T-cell (primary cell): ENCODE data around the gene NES. TPM values are rescaled to one million over a fixed set of nuclear protein-coding genes. Genes with fewer than 3 reads are reported as not detected.
A peak's percentile ranks its signal among the peaks of the same experiment; 100 is the strongest.

Source experiments
- ATAC-seq, 4 experiments: fragments of 200-7000 bp in 3 of 4; fragments of 150-1000 bp in 1 of 4; cut with Tn5 transposase; replicated peaks in 1 of 4; 1 replicate in 3 of 4; 2 replicates in 1 of 4; pipeline ENCODE4 v1.10.0; 2021; ENCODE audit warnings: moderate library complexity in 3 of 4, mild to moderate bottlenecking in 2 of 4, moderate number of reproducible peaks in 1 of 4
- CTCF ChIA-PET, 2 donors: fragments of 300-600 bp; sonication (Branson Sonifier 250); formaldehyde crosslinking; loops; one replicate each; lab custom pipeline; 2022; ENCODE audit warnings: antibody characterized with exemption in 2 of 2; lab: Charles Lee
- POLR2A ChIA-PET, 2 donors: fragments of 300-600 bp; sonication (Branson Sonifier 250); formaldehyde crosslinking; loops; one replicate each; lab custom pipeline; 2022; ENCODE audit warnings: antibody characterized with exemption in 2 of 2; lab: Charles Lee
- DNase-seq, 35 experiments: peaks; one replicate each; pipeline versions ENCODE4 v3.0.0 to v3.0.0-alpha.2; 2013 to 2023
- H3K27ac ChIP-seq: one replicate; pipeline ENCODE4 v1.5.1; 2013; ENCODE audit warnings: low read length
- H3K27me3 ChIP-seq, 2 experiments: replicated peaks in 1 of 2; 1 replicate in 1 of 2; 2 replicates in 1 of 2; pipeline versions ENCODE4 v1.6.1 to v1.7.0; 2013; ENCODE audit warnings: low read length in 1 of 2, mixed read lengths in 1 of 2; ENCODE audit not compliant: control insufficient read depth in 2 of 2, insufficient read depth in 2 of 2; ENCODE audit errors: extremely low read depth in 1 of 2
- H3K36me3 ChIP-seq, 2 donors: 1 replicate in 1 of 2; 2 replicates in 1 of 2; pipeline versions ENCODE4 v1.6.1 to v1.7.0; 2013; ENCODE audit warnings: low read length in 1 of 2; ENCODE audit not compliant: control insufficient read depth in 2 of 2, insufficient read depth in 1 of 2; ENCODE audit errors: extremely low read depth in 1 of 2
- H3K4me1 ChIP-seq, 2 experiments: 1 replicate in 1 of 2; 2 replicates in 1 of 2; pipeline versions ENCODE4 v1.6.1 to v1.7.0; 2013; ENCODE audit warnings: low read length in 2 of 2, mixed read lengths in 1 of 2; ENCODE audit not compliant: insufficient read depth in 2 of 2, control insufficient read depth in 1 of 2; ENCODE audit errors: extremely low read depth in 1 of 2
- H3K4me3 ChIP-seq, 2 donors: 1 replicate in 1 of 2; 2 replicates in 1 of 2; pipeline versions ENCODE4 v1.5.1 to v1.7.0; 2013; ENCODE audit warnings: mild to moderate bottlenecking in 2 of 2, low read length in 1 of 2, moderate library complexity in 1 of 2; ENCODE audit not compliant: control insufficient read depth in 1 of 2; ENCODE audit errors: extremely low read depth in 1 of 2
- H3K9me3 ChIP-seq: 2 replicates; pipeline ENCODE4 v1.7.0; 2013
- H3K27ac Mint-ChIP-seq, 2 donors: one replicate each; pipeline ENCODE4 v1.8.0; 2020 to 2021; ENCODE audit warnings: mild to moderate bottlenecking in 2 of 2, mixed read lengths in 2 of 2
- H3K27me3 Mint-ChIP-seq, 2 donors: one replicate each; pipeline ENCODE4 v1.8.0; 2021 to 2022; ENCODE audit warnings: mixed read lengths in 2 of 2
- H3K36me3 Mint-ChIP-seq: one replicate; pipeline ENCODE4 v1.8.0; 2021; ENCODE audit warnings: mixed read lengths
- H3K4me1 Mint-ChIP-seq, 3 donors: one replicate each; pipeline ENCODE4 v1.8.0; 2020 to 2022; ENCODE audit warnings: mixed read lengths in 3 of 3, mild to moderate bottlenecking in 1 of 3
- H3K4me3 Mint-ChIP-seq, 3 donors: one replicate each; pipeline ENCODE4 v1.8.0; 2020 to 2022; ENCODE audit warnings: mild to moderate bottlenecking in 3 of 3, mixed read lengths in 3 of 3, moderate library complexity in 3 of 3
- H3K9me3 Mint-ChIP-seq, 3 donors: one replicate each; pipeline ENCODE4 v1.8.0; 2020 to 2022; ENCODE audit warnings: mixed read lengths in 3 of 3
- WGBS: methylation state at CpG from one replicate; pipeline ENCODE4 v1.1.5; 2013; ENCODE audit warnings: missing lambda C conversion rate; ENCODE audit not compliant: insufficient coverage; 5-methylcytosine and 5-hydroxymethylcytosine counted together
- total RNA-seq, 35 experiments: library from RNA in 6 of 35; stranded (reverse) in 6 of 35; fragments of 120-200 nt in 1 of 35; gene quantifications; one replicate each; pipeline versions ENCODE4 v1.2.1 to v1.2.4 and lab custom pipeline; 2013 to 2026

NES gene
- total RNA-seq: under 1 TPM in 3 of 5 donors, not detected in 2; 0.10 to 0.35 (median 0.25) TPM
- 0.52 TPM for total RNA-seq (2013)
- 0 to 0.32 (median 0) reads per million in 29 experiments for total RNA-seq (lab: John Stamatoyannopoulos, UW)

GRCh38 chr1:156676820-156677615 lies at the start of gene NES:
Gene NES, minus strand, starts transcription at chr1:156677407. Its CDS starts 143 bp downstream, at chr1:156677264.
- peaks cover 9 to 82% of the 10 kb centered on the region in 2 experiments for H3K27me3 ChIP-seq
- Mint-ChIP-seq H3K27me3 (peaks cover 52 to 85% of the 10 kb centered on the region in 2 donors), H3K27ac (peak within 1 kb of the TSS in 1 of 2 donors; percentile 0), H3K36me3 (no peaks in the 10 kb centered on the region), H3K9me3 (no peaks in the 10 kb centered on the region), H3K4me3 (peak within 1 kb of the TSS in 2 of 3 donors; percentile 36 to 43), H3K4me1 (peaks cover 13 to 18% (median 14%) of the 10 kb centered on the region in 3 donors)
- H3K36me3 ChIP-seq: no peaks in the 10 kb centered on the region
- peak within 1 kb of the TSS in 1 of 2 donors; percentile 3 for H3K4me3 ChIP-seq
- ChIA-PET POLR2A (no interaction called here), CTCF (interaction anchor here (0.5 to 1.7 kb wide), 12 partner anchors 10 to 259 kb away, joined by 3 to 6 read pairs (median 4); partner anchors contain the start of genes ISG20L2 (in 1 of the 2) and METTL25B (in 1 of the 2))
- H3K27ac ChIP-seq: no peak within 1 kb of the TSS
- no peak for ATAC-seq
- peaks cover 0 to 17% of the 10 kb centered on the region in 2 experiments for H3K4me1 ChIP-seq
- DNase-seq: no peak
- 5% methylated on average over 56 of the region's 70 CpGs for WGBS
- no peaks in the 10 kb centered on the region for H3K9me3 ChIP-seq

DNA sequence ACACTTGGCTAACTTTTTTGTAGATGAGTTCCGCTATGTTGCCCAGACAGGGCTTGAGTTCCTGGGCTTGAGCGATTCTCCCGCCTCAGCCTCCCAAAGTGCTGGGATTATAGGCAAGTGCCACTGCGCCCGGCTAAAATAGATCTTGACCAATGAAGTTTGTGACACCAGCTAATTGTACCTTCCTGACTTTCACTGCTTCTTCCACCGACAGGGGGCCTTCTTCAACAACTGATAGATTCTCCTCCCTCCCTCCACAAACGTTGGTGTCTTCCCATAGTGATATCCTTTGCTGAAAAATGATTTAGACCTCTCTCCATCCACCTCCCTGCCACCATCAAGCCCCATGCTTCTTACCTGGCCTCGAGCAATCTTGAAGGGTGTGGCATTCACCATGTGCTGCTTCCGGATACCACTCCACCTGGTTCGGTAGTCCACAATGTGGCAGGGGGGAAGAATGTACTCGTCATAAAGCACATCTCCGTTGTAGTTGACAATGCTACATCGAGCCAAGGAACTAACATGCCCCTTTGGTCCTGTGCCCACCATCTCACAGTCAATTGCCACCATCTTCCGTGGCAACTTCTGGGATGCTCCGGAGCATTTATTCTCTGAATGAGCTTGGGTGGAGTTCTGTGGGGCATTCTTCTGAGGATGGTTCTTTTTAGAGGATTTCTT lies 49.5 kb upstream of the NES start:
- Mint-ChIP-seq H3K9me3 (no peaks in the 10 kb centered on the region), H3K4me3 (no peak overlapping the region), H3K27me3 (no peaks in the 10 kb centered on the region), H3K4me1 (peaks cover 23 to 32% (median 30%) of the 10 kb centered on the region in 3 donors), H3K36me3 (peaks cover 16% of the 10 kb centered on the region), H3K27ac (no peak overlapping the region)
- peak overlapping the region; percentile 32 to 97 for H3K4me3 ChIP-seq
- H3K4me1 ChIP-seq: peaks cover 26 to 52% of the 10 kb centered on the region in 2 experiments
- ChIA-PET POLR2A (interaction anchor here (0.6 to 1.2 kb wide), 3 partner anchors 36 to 49 kb away, joined by 3 to 5 read pairs (median 3); partner anchors contain the start of gene PRCC (in 1 of the 2)), CTCF (interaction anchor here (0.5 to 4.7 kb wide), 30 partner anchors 9 to 1000 kb away, joined by 3 to 68 read pairs (median 6); partner anchors contain the start of genes CRABP2 (in 1 of the 2), HDGF (in 1 of the 2), MRPL24 (in 1 of the 2) and NES (in 1 of the 2))
- H3K36me3 ChIP-seq: peaks cover under 1 to 34% of the 10 kb centered on the region in 2 donors
- DNase-seq (peak in 20 of 35 experiments; percentile 23 to 73 (median 38)), ATAC-seq (no peak)
- H3K9me3 ChIP-seq: no peaks in the 10 kb centered on the region
- peak overlapping the region; percentile 100 for H3K27ac ChIP-seq
- H3K27me3 ChIP-seq: no peaks in the 10 kb centered on the region
- 39% methylated on average over 7 of the region's 15 CpGs for WGBS

- POLR2A ChIA-PET: interaction anchor here in 1 of 2 donors (0.6 to 1.2 kb wide), 4 partner anchors 15 to 42 kb away, joined by 3 to 17 read pairs (median 6); partner anchors contain the start of genes HDGF, MRPL24 and PRCC
- H3K36me3 Mint-ChIP-seq: peaks cover 23% of the 10 kb centered on the region
- H3K27ac ChIP-seq: no peak overlapping the region
- no peaks in the 10 kb centered on the region for H3K9me3 Mint-ChIP-seq
- 14% methylated on average over 17 of the region's 18 CpGs for WGBS
- CTCF ChIA-PET: interaction anchor here (0.5 to 4.7 kb wide), 31 partner anchors 9 to 164 kb away, joined by 3 to 68 read pairs (median 5); partner anchors contain the start of genes CRABP2 (in 1 of the 2), HDGF (in 1 of the 2), MRPL24 (in 1 of the 2) and NES (in 1 of the 2)
- H3K36me3 ChIP-seq: peaks cover 4 to 43% of the 10 kb centered on the region in 2 donors
- no peak overlapping the region for H3K4me3 Mint-ChIP-seq
- H3K27me3 Mint-ChIP-seq: no peaks in the 10 kb centered on the region
- no peaks in the 10 kb centered on the region for H3K27me3 ChIP-seq
- H3K4me3 ChIP-seq: peak overlapping the region; percentile 46 to 97
- H3K4me1 Mint-ChIP-seq: peaks cover 23 to 32% (median 30%) of the 10 kb centered on the region in 3 donors
- ATAC-seq (peak in 3 of 4 experiments; percentile 10 to 36 (median 28)), DNase-seq (peak; percentile 37 to 91 (median 72))
- no peaks in the 10 kb centered on the region for H3K9me3 ChIP-seq
- H3K27ac Mint-ChIP-seq: no peak overlapping the region
- H3K4me1 ChIP-seq: peaks cover 26 to 52% of the 10 kb centered on the region in 2 experiments
Measured at GRCh38 chr1:156725683-156726280, 48.6 kb upstream of the NES start.

GRCh38 chr1:156721535-156721934 lies 44.3 kb upstream of the NES start:
- POLR2A ChIA-PET: no interaction called here
- ATAC-seq (no peak), DNase-seq (no peak)
- peaks cover 13 to 17% (median 16%) of the 10 kb centered on the region in 3 donors for H3K4me1 Mint-ChIP-seq
- H3K36me3 Mint-ChIP-seq: peaks cover 33% of the 10 kb centered on the region
- 80% methylated on average over 1 of the region's 4 CpGs for WGBS
- Histone ChIP-seq H3K4me1 (peaks cover 12 to 26% of the 10 kb centered on the region in 2 experiments), H3K4me3 (no peak overlapping the region), H3K27ac (no peak overlapping the region), H3K36me3 (peaks cover 4 to 56% of the 10 kb centered on the region in 2 donors), H3K27me3 (no peaks in the 10 kb centered on the region), H3K9me3 (no peaks in the 10 kb centered on the region)
- H3K9me3 Mint-ChIP-seq: no peaks in the 10 kb centered on the region
- CTCF ChIA-PET: interaction anchor here (0.6 to 0.9 kb wide), 2 partner anchors 32 to 60 kb away, joined by 4 to 5 read pairs; no protein-coding TSS in a partner anchor
- no peak overlapping the region for H3K27ac Mint-ChIP-seq
- no peaks in the 10 kb centered on the region for H3K27me3 Mint-ChIP-seq
- H3K4me3 Mint-ChIP-seq: no peak overlapping the region

- Mint-ChIP-seq H3K36me3 (peaks cover 35% of the 10 kb centered on the region), H3K4me1 (peaks cover 13 to 17% (median 16%) of the 10 kb centered on the region in 3 donors), H3K27ac (no peak overlapping the region), H3K27me3 (no peaks in the 10 kb centered on the region), H3K9me3 (no peaks in the 10 kb centered on the region), H3K4me3 (no peak overlapping the region)
- no peak for ATAC-seq
- Histone ChIP-seq H3K36me3 (peaks cover 4 to 56% of the 10 kb centered on the region in 2 donors), H3K4me3 (no peak overlapping the region), H3K9me3 (no peaks in the 10 kb centered on the region), H3K27me3 (no peaks in the 10 kb centered on the region), H3K4me1 (peaks cover 10 to 22% of the 10 kb centered on the region in 2 experiments), H3K27ac (no peak overlapping the region)
- ChIA-PET POLR2A (interaction anchor here in 1 of 2 donors (0.6 kb wide), 1 partner anchor 14 kb away, joined by 4 read pairs; no protein-coding TSS in a partner anchor), CTCF (interaction anchor here (0.6 to 0.9 kb wide), 4 partner anchors 31 to 60 kb away, joined by 3 to 6 read pairs (median 4); no protein-coding TSS in a partner anchor)
- 95% methylated on average over 2 of the region's 2 CpGs for WGBS
- DNase-seq: no peak
Measured at GRCh38 chr1:156721131-156721530, 43.9 kb upstream of the NES start.
